SW480 (cell line): ENCODE results near the gene RERE.
A peak's percentile ranks its signal among the peaks of the same experiment; 100 is the strongest.

Source experiments
- DNase-seq: peaks from one replicate; pipeline ENCODE4 v3.0.0-alpha.2; 2016; ENCODE audit warnings: low spot score

Gene RERE

GRCh38 chr1:8570465-8570864 lies 247.0 kb downstream of the RERE start:
- no peak for DNase-seq

GRCh38 chr1:8569242-8569641 lies 248.2 kb downstream of the RERE start:
- no peak for DNase-seq

GRCh38 chr1:8568837-8569236 lies 248.6 kb downstream of the RERE start:
- no peak for DNase-seq

- peak; percentile 11 for DNase-seq
These were observed 250.3 kb downstream of the RERE start for GRCh38 chr1:8567146-8567545.

- DNase-seq: no peak
These were observed 251.6 kb downstream of the RERE start for GRCh38 chr1:8565802-8566201.

- peak; percentile 94 for DNase-seq
These were observed 253.4 kb downstream of the RERE start for GRCh38 chr1:8563944-8564537.

- peak; percentile 38 for DNase-seq
These were observed 254.3 kb downstream of the RERE start for GRCh38 chr1:8562881-8563865.

GRCh38 chr1:8562222-8562621 lies 255.2 kb downstream of the RERE start:
- no peak for DNase-seq

- peak; percentile 73 for DNase-seq
These were observed 256.6 kb downstream of the RERE start for GRCh38 chr1:8560611-8561544.

GRCh38 chr1:8560035-8560434 lies 257.4 kb downstream of the RERE start:
- peak; percentile 53 for DNase-seq

- no peak for DNase-seq
These were observed 261.9 kb downstream of the RERE start for GRCh38 chr1:8555582-8555981.

GRCh38 chr1:8554956-8555534 lies 262.4 kb downstream of the RERE start:
- no peak for DNase-seq

GRCh38 chr1:8552820-8553397 lies 264.5 kb downstream of the RERE start:
- no peak for DNase-seq

- peak; percentile 77 for DNase-seq
These were observed 265.6 kb downstream of the RERE start for GRCh38 chr1:8551613-8552489.

- DNase-seq: no peak
These were observed 266.4 kb downstream of the RERE start for GRCh38 chr1:8551057-8551456.

GRCh38 chr1:8547791-8548190 lies 269.6 kb downstream of the RERE start:
- no peak for DNase-seq

GRCh38 chr1:8545078-8545477 lies 272.4 kb downstream of the RERE start:
- no peak for DNase-seq

- no peak for DNase-seq
These were observed 272.8 kb downstream of the RERE start for GRCh38 chr1:8544644-8545043.

GRCh38 chr1:8543965-8544364 lies 273.5 kb downstream of the RERE start:
- DNase-seq: no peak

- no peak for DNase-seq
These were observed 275.4 kb downstream of the RERE start for GRCh38 chr1:8541961-8542521.
